ENCODE results near the gene TREM2. TPM values are rescaled to one million over a fixed set of nuclear protein-coding genes. Genes with fewer than 3 reads are reported as not detected.

Gene TREM2
- total RNA-seq, 6 experiments from 2014 or later = 0.20 to 4.6 (median 2.3) TPM

- DNase-seq (no peak), ATAC-seq (no peak)
- TF ChIP-seq POLR2A (IDR thresholded peaks at IDR 0.05) (no peak), CTCF (IDR thresholded peaks at IDR 0.05) (no peak)
- 63% methylated on average over 4 of the region's 12 CpGs for WGBS (ENCODE audit: insufficient coverage, low coverage, low lambda C conversion rate, missing lambda C conversion rate)
- no peaks in the 10 kb centered on the region for H3K9me3 ChIP-seq
- no peak overlapping the region for H3K4me3 ChIP-seq
- no peaks in the 10 kb centered on the region for H3K4me1 ChIP-seq
- no peaks in the 10 kb centered on the region for H3K36me3 ChIP-seq
- intact Hi-C loops (cut with DNase I) = no loop called here
- no peaks in the 10 kb centered on the region for H3K27me3 ChIP-seq
- no peak overlapping the region for H3K27ac ChIP-seq
Measured at GRCh38 chr6:41159415-41160082, 3.4 kb downstream of the TREM2 start.

GRCh38 chr6:41157323-41157722 is 5.6 kb downstream of the TREM2 start:
- 49% methylated on average over 4 of the region's 5 CpGs for WGBS (ENCODE audit: insufficient coverage, low coverage, low lambda C conversion rate, missing lambda C conversion rate)
- ATAC-seq (peak; percentile 40 to 66 (median 47)), DNase-seq (no peak)
- TF ChIP-seq POLR2A (IDR thresholded peaks at IDR 0.05) (no peak), CTCF (IDR thresholded peaks at IDR 0.05) (no peak)
- no peak overlapping the region for H3K4me3 ChIP-seq
- no peak overlapping the region for H3K27ac ChIP-seq
- H3K4me1 ChIP-seq = no peaks in the 10 kb centered on the region
- no peaks in the 10 kb centered on the region for H3K36me3 ChIP-seq
- H3K9me3 ChIP-seq = no peaks in the 10 kb centered on the region
- intact Hi-C loops (cut with DNase I) = no loop called here
- no peaks in the 10 kb centered on the region for H3K27me3 ChIP-seq

- H3K4me1 ChIP-seq = no peaks in the 10 kb centered on the region
- no peak overlapping the region for H3K4me3 ChIP-seq
- H3K27ac ChIP-seq = no peak overlapping the region
- no peak for ATAC-seq
- WGBS (ENCODE audit: insufficient coverage, low coverage, low lambda C conversion rate, missing lambda C conversion rate) = no CpG with 5 or more reads among the region's 6 CpGs
- H3K36me3 ChIP-seq = no peaks in the 10 kb centered on the region
- no peaks in the 10 kb centered on the region for H3K27me3 ChIP-seq
- TF ChIP-seq POLR2A (IDR thresholded peaks at IDR 0.05) (no peak), CTCF (IDR thresholded peaks at IDR 0.05) (no peak)
- H3K9me3 ChIP-seq = no peaks in the 10 kb centered on the region
- intact Hi-C loops (cut with DNase I) = no loop called here
- DNase-seq = no peak
Measured at GRCh38 chr6:41156771-41157170, 6.1 kb downstream of the TREM2 start.

- DNase-seq = no peak
- no peak for ATAC-seq
- intact Hi-C loops (cut with DNase I) = no loop called here
- Histone ChIP-seq H3K9me3 (no peaks in the 10 kb centered on the region), H3K27me3 (no peaks in the 10 kb centered on the region), H3K36me3 (no peaks in the 10 kb centered on the region), H3K4me1 (no peaks in the 10 kb centered on the region), H3K27ac (no peak overlapping the region), H3K4me3 (no peak overlapping the region)
- WGBS (ENCODE audit: insufficient coverage, low coverage, low lambda C conversion rate, missing lambda C conversion rate) = 75% methylated on average over 4 of the region's 4 CpGs
- TF ChIP-seq CTCF (IDR thresholded peaks at IDR 0.05) = no peak
- no peak for TF ChIP-seq POLR2A (IDR thresholded peaks at IDR 0.05)
Measured at GRCh38 chr6:41156001-41156400, 6.9 kb downstream of the TREM2 start.

Measured in right lobe of liver (tissue), 6 donors.